ENCODE results near the gene NPW. TPM values are rescaled to one million over a fixed set of nuclear protein-coding genes. Genes with fewer than 3 reads are reported as not detected.
A peak's percentile ranks its signal among the peaks of the same experiment; 100 is the strongest.

The NPW gene
- total and polyA plus RNA-seq, 5 experiments from 2014 or later: not detected

DNA sequence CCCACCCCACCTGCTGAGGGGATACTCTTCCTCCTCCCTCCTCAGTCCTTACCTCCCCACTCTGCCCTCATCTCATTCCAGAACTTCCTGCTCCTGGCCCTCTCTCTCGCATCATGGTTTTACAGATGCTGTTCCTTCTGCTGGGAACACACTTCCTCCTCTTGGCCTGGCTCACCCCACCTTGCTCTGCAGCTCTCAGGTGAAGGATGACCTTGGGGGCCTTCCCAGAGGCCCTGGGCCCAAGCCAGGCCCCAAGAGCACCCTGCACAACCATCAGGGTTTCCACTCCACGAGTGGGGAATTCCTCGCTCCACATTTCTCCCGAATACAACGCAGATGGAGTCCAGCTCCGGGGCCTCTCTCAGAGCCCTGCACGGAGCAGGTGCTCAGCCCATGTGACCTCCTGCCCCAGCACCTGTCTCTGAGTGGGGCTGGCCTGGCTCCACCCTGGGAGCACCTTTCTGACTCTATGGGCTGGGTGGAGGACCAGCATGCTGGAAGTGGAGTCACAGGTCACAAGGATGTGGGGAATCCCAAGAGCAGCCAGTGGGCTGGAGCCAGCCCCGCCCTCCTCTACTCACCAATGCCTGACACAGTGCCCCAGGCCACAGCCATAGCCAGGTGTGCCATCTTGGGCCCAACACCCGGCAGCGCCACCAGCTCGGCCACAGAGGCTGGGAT lies 23.5 kb downstream of the NPW start:
- POLR2A ChIA-PET: interaction anchor here (0.6 to 0.9 kb wide), 2 partner anchors 19 to 112 kb away, joined by 3 read pairs; no protein-coding TSS in a partner anchor
- H3K9me3 Mint-ChIP-seq: no peaks in the 10 kb centered on the region

DNA sequence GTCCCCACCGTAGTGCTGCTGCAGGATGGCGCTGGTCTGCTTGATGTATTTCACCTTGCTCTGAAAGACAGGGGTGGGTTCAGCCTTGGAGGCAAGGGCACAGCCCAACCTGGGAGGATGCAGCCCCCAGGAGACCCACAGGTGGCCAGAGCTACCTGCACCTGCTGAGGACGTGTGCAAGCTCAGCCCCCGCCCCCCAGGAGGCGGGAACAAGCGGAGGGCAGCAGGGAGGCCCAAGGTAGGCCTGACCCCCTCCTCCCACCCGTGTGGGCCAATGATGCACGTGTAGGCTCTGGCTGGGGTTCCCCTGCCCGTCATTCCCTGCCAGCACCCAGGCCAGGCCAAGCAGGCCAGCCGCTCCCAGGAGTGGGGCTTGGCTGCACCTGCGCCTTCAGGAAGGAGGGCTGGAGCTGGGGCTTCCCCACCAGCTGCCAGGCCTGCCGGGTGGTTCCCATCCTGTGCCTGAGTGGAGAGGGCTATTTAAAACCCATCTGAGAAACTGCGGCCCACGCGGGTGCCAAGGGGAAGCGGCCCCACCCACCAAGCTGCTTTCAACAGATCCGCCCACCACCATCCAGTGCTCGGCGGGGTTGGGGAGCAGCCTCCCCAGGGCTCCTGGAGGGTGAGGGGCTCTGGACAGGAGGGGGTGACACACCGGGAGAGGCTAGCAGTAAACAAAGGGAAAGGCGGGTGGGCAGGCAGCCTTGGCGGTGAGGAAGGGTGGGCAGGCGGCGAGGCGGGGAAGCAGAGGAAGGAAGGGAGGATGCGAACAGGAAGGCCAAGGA lies 24.3 kb downstream of the NPW start:
- Mint-ChIP-seq H3K9me3 (no peaks in the 10 kb centered on the region), H3K4me3 (no peak overlapping the region), H3K27me3 (no peaks in the 10 kb centered on the region), H3K27ac (no peak overlapping the region), H3K36me3 (no peaks in the 10 kb centered on the region), H3K4me1 (peaks cover 8 to 19% (median 17%) of the 10 kb centered on the region in 4 donors)
- DNase-seq (no peak), ATAC-seq (no peak)
- POLR2A ChIA-PET: interaction anchor here (0.6 to 0.9 kb wide), 3 partner anchors 8 to 111 kb away, joined by 3 read pairs; no protein-coding TSS in a partner anchor

More for the DNA sequence above, 23.5 kb downstream of the NPW start:
- Mint-ChIP-seq H3K4me3 (no peak overlapping the region), H3K27me3 (no peaks in the 10 kb centered on the region), H3K4me1 (peaks cover 8 to 13% (median 10%) of the 10 kb centered on the region in 4 donors), H3K27ac (peak overlapping the region in 1 of 10 donors; percentile 14), H3K36me3 (no peaks in the 10 kb centered on the region)
- ATAC-seq: no peak
- DNase-seq: no peak

DNA sequence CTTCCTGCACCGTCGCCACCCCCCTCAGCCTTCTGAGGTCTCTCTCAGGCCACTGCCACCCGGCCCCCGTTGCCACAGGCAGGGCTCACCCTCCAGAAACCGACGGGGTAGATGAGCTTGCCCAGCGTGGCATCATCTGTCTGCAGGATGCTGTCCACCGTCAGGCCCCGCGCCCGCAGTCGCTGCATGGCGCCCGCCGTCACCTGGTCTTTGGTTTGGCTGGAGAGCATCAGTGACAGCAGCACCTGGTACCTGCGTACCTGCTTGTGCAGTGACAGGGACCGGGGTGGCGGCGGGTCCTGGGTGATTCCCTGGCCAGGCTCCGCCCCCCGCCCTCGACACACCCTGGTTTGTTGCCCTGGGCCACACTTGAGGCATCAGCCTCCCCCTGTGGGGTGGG lies 25.0 kb downstream of the NPW start:
- DNase-seq: no peak
- no peak for ATAC-seq
- no peaks in the 10 kb centered on the region for H3K27me3 Mint-ChIP-seq
- no peaks in the 10 kb centered on the region for H3K9me3 Mint-ChIP-seq
- H3K4me1 Mint-ChIP-seq: peaks cover 8 to 23% (median 21%) of the 10 kb centered on the region in 4 donors
- POLR2A ChIA-PET: interaction anchor here (0.6 to 0.7 kb wide), 2 partner anchors 9 to 661 kb away, joined by 3 to 5 read pairs; no protein-coding TSS in a partner anchor
- H3K4me3 Mint-ChIP-seq: no peak overlapping the region
- H3K27ac Mint-ChIP-seq: peak overlapping the region in 1 of 10 donors; percentile 27
- H3K36me3 Mint-ChIP-seq: no peaks in the 10 kb centered on the region

GRCh38 chr16:2045965-2046892 lies 26.6 kb downstream of the NPW start:
- ATAC-seq (no peak), DNase-seq (no peak)
- Mint-ChIP-seq H3K27ac (peak overlapping the region in 1 of 10 donors; percentile 74), H3K4me1 (peaks cover 9 to 28% (median 21%) of the 10 kb centered on the region in 4 donors), H3K4me3 (peak overlapping the region; percentile 85 to 95 (median 93)), H3K36me3 (peaks cover 0 to 9% (median 0%) of the 10 kb centered on the region in 3 donors), H3K27me3 (no peaks in the 10 kb centered on the region), H3K9me3 (no peaks in the 10 kb centered on the region)
- POLR2A ChIA-PET: interaction anchor here (0.6 to 2.5 kb wide), 8 partner anchors 15 to 108 kb away, joined by 3 to 36 read pairs (median 6); partner anchors contain the start of genes RPS2, TBL3, TRAF7 and ZNF598

GRCh38 chr16:2046893-2047329 lies 27.3 kb downstream of the NPW start:
- Mint-ChIP-seq H3K27ac (peak overlapping the region in 9 of 10 donors; percentile 29 to 91 (median 74)), H3K27me3 (no peaks in the 10 kb centered on the region), H3K36me3 (peaks cover 0 to 16% (median 0%) of the 10 kb centered on the region in 3 donors), H3K4me3 (peak overlapping the region; percentile 85 to 95 (median 93)), H3K9me3 (no peaks in the 10 kb centered on the region), H3K4me1 (peaks cover 9 to 29% (median 21%) of the 10 kb centered on the region in 4 donors)
- POLR2A ChIA-PET: interaction anchor here (0.6 to 2.5 kb wide), 7 partner anchors 16 to 108 kb away, joined by 3 to 36 read pairs (median 7); partner anchors contain the start of genes RPS2, TBL3, TRAF7 and ZNF598
- ATAC-seq (no peak), DNase-seq (no peak)

DNA sequence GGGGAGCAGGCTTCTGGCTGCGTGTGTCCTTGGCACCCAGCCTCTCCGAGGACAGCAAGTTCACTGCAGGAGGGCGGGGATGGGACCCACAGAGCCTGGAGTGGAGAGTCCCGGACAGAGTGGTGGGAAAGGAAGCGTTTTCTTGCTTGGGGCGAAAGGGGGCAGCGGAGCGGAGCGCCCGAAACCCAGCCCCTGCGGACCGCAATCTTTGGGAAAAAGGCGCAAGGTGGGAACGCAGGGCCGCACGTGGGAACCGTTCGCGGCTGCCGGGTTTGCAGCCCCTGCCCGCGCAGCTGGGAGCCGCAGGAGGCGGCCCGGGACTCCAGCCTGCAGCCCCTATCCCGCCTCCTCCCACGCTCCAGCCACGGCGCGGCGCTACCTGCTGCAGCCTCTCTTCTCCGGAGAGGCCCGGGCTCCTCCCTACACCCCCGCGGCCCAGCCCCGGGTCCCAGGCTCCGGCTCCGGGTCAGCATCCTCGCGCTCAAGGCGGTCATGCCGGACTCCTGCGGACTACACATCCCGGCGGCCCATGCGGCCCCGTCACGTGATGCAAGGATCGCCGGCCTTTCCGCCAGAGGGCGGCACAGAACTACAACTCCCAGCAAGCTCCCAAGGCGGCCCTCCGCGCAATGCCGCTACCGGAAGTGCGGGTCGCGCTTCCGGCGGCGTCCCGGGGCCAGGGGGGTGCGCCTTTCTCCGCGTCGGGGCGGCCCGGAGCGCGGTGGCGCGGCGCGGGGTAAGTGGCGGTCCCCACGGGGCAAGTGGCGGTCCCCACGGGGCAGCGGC lies 27.9 kb downstream of the NPW start, which contains the start of the genes NTHL1 and TSC2:
NTHL1 (minus strand) TSS at position 505 of the 786 bp plus-strand sequence; CDS start at position 494, 11 bp downstream.
TSC2 (plus strand) TSS at position 656 of the 786 bp plus-strand sequence. CDS start 631 bp downstream, outside the sequence.
- Mint-ChIP-seq H3K27me3 (no peaks in the 10 kb centered on the region), H3K4me3 (peak within 1 kb of the TSS; percentile 85 to 96 (median 93)), H3K4me1 (peaks cover 9 to 30% (median 21%) of the 10 kb centered on the region in 4 donors), H3K27ac (peak within 1 kb of the TSS; percentile 41 to 91 (median 78)), H3K9me3 (no peaks in the 10 kb centered on the region), H3K36me3 (peaks cover 0 to 16% (median 0%) of the 10 kb centered on the region in 3 donors)
- ATAC-seq (peak; percentile 92 to 97), DNase-seq (peak; percentile 83 to 95 (median 89))
- POLR2A ChIA-PET: interaction anchor here (0.6 to 2.5 kb wide), 15 partner anchors 9 to 158 kb away, joined by 3 to 36 read pairs (median 4); partner anchors contain the start of genes MLST8, PKD1, RPS2 and TBL3

- ATAC-seq: peak in 1 of 2 donors; percentile 39
These were observed 28.5 kb downstream of the NPW start for GRCh38 chr16:2048116-2048543.

DNA sequence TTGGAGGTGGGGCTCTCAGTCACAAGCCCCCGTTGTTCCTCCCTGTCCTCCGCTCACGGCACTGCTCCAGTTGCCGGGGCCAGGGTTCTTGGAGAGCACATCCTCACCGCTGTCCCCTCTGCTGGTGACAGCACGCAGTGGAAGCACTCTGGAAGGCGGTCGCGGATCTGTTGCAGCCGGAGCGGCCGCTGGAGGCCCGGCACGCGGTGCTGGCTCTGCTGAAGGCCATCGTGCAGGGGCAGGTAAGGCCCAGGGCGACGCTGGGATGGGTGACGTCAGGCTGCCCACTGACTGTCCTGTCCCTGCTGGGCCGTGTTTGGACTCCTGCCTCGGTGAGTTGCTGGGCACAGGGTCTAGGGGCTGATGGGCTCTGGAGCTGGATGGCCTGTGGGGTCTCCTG lies 33.6 kb downstream of the NPW start:
- H3K4me3 Mint-ChIP-seq: no peak overlapping the region
- POLR2A ChIA-PET: no interaction called here
- H3K27ac Mint-ChIP-seq: no peak overlapping the region

More at GRCh38 chr16:2048116-2048543, 28.5 kb downstream of the NPW start:
- POLR2A ChIA-PET: interaction anchor here (0.6 to 2.5 kb wide), 15 partner anchors 9 to 157 kb away, joined by 3 to 36 read pairs (median 4); partner anchors contain the start of genes MLST8, PKD1, RPS2 and TBL3
- H3K9me3 Mint-ChIP-seq: no peaks in the 10 kb centered on the region
- H3K27me3 Mint-ChIP-seq: no peaks in the 10 kb centered on the region
- peak overlapping the region in 7 of 10 donors; percentile 43 to 90 (median 76) for H3K27ac Mint-ChIP-seq
- no peak for DNase-seq
- H3K36me3 Mint-ChIP-seq: peaks cover 0 to 16% (median 0%) of the 10 kb centered on the region in 3 donors
- H3K4me1 Mint-ChIP-seq: peaks cover 9 to 31% (median 21%) of the 10 kb centered on the region in 4 donors
- H3K4me3 Mint-ChIP-seq: peak overlapping the region; percentile 85 to 96 (median 92)

GRCh38 chr16:2053897-2054296 lies 34.3 kb downstream of the NPW start:
- no peaks in the 10 kb centered on the region for H3K27me3 Mint-ChIP-seq
- POLR2A ChIA-PET: no interaction called here
- DNase-seq: no peak
- H3K4me1 Mint-ChIP-seq: peaks cover 5 to 15% (median 6%) of the 10 kb centered on the region in 4 donors
- H3K9me3 Mint-ChIP-seq: no peaks in the 10 kb centered on the region
- no peak overlapping the region for H3K4me3 Mint-ChIP-seq
- H3K36me3 Mint-ChIP-seq: peaks cover 0 to 44% (median 2%) of the 10 kb centered on the region in 3 donors
- H3K27ac Mint-ChIP-seq: no peak overlapping the region
- ATAC-seq: no peak

More for the DNA sequence above, 33.6 kb downstream of the NPW start:
- no peak for DNase-seq
- Mint-ChIP-seq H3K27me3 (no peaks in the 10 kb centered on the region), H3K9me3 (no peaks in the 10 kb centered on the region), H3K36me3 (peaks cover 0 to 39% (median 2%) of the 10 kb centered on the region in 3 donors), H3K4me1 (peaks cover 7 to 22% (median 10%) of the 10 kb centered on the region in 4 donors)
- ATAC-seq: no peak

DNA sequence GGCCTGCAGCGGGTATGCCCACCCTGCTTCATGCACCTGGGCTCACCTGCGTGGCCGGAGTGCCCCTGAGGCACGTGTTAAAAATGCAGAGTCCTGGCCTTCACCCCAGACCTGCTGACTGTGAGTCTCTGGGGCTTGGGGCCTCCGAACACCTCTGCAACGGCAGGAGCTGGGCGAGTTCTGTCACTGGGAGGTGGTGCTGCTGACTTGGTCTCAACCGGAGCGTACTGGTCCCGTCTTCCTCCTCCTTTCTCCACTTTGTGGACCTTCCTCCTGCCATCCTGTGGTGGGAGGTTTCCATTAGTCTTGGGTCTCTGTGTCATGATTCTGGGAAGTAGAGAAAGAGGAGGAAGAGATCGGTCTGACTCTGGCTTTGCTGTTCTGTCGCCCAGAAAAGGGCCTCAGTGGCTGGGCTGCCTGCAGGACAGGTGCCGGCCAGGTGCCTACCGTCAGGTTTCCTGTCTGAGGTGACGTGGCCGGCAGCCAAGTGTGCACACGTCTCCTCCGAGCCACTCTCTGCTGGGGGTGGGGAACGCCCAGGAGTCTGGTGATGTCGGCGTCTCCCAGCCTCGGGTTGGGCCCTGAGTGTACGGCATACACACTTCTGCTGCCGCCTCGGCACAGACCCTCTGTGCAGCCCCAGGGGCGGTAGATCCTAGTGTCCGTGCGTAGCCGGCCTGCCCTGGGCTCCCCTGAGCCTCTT lies 35.1 kb downstream of the NPW start:
- peaks cover 0 to 11% (median 6%) of the 10 kb centered on the region in 4 donors for H3K4me1 Mint-ChIP-seq
- no peaks in the 10 kb centered on the region for H3K9me3 Mint-ChIP-seq
- peaks cover 0 to 44% (median 2%) of the 10 kb centered on the region in 3 donors for H3K36me3 Mint-ChIP-seq
- no peaks in the 10 kb centered on the region for H3K27me3 Mint-ChIP-seq
- DNase-seq (no peak), ATAC-seq (no peak)
- no peak overlapping the region for H3K27ac Mint-ChIP-seq
- POLR2A ChIA-PET: no interaction called here
- H3K4me3 Mint-ChIP-seq: no peak overlapping the region
